CD4-positive, alpha-beta T cell treated with Interferon gamma for 1 hour (primary cell): ENCODE data around the gene TMEM95.

Source experiments
- DNase-seq: peaks from one replicate; pipeline ENCODE4 v3.0.0-alpha.2; 2020

Gene TMEM95

DNA sequence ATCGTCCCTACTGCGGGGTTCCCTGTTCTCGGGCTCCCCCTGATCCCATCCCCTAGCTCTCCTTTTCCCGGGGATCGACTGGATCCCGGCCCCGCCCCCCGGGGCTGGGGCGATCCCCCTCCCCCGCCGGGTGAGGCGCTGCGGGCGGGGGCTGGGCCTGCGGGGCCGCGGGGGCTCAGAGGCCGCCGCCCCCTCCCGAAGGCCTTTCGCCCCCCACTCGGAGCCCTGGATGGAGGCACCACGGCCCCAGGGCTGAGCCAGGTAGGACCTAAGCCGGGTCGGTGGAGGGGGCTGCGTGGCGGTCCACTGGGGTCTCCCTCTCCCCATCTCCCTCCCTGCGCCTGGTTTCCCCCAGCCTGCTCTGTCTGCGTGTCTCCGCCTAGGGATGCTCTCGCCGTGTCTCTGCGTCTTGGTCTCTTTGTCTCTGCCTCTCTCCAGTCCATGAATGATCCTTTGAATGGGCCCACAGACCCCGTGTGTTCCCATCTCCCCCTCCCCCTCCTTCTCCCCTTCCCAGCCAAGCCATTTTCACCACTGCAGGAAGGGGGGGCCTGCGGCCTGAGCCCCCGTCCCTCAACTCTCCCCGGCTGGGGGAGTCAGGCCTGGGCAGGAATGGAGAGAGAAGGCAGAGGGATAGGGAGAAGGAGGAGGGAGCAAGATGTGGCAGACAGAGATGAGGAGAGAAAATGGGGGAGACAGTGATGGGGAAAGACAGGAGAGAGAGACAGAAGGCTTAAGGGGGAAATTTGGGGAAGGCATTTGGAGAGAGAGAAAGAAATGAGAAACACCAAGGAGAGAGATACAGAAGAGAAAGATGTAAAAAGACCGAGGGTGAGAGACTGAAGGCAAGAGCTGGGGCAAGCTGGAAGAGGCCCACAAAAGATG is 50.6 kb downstream of the TMEM95 start:
- DNase-seq, result no peak

DNA sequence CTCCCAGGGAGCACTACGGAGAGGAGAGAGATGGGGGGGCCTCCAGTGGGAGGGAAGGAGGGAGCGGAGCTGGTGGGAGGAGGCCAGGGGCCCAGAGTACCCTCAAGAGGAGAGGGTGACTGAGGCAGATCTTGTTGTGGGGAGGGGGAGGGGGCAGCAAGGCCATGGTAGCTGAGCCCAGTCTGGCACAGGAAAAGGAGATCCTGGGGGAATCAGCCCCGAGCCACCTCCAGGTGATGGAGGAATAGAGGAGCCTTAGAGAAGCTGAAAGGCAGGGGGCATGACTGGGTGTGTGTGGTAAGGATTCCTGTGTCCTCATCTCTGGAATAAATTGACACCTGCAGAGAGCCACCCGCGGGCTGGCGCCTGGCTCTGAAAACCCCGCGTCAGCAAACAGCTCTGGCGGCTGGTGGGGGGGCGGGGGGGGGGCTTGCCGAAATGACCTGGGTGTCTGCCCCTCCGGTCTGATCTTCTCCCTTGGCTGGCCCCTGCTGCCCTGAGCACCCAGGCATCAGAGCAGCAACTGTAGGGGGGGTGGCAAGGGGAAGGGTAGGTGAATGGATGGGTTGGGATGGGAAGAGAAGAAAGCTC is 51.4 kb downstream of the TMEM95 start:
- no peak for DNase-seq
